ENCODE data around the gene NPC1. TPM values are rescaled to one million over a fixed set of nuclear protein-coding genes. Genes with fewer than 3 reads are reported as not detected.

NPC1 gene
- total RNA-seq, 1 experiment from 2014 or later: 39.6 TPM

- ChIA-PET CTCF (no interaction called here), POLR2A (ENCODE audit: unreplicated experiment) (interaction anchor here (0.6 kb wide), 1 partner anchor 286 kb away, joined by 3 read pairs; no protein-coding TSS in a partner anchor)
- Histone ChIP-seq H2AFZ (no peak overlapping the region), H3K9me3 (ENCODE audit: insufficient read depth, low read depth) (no peaks in the 10 kb centered on the region), H3K4me2 (no peak overlapping the region), H3F3A (ENCODE audit: insufficient read depth, low read depth) (peaks cover 42% of the 10 kb centered on the region), H3K9me2 (ENCODE audit: insufficient read depth) (no peaks in the 10 kb centered on the region), H3K27ac (no peak overlapping the region), H4K20me1 (ENCODE audit: insufficient read depth) (no peaks in the 10 kb centered on the region), H3K4me3 (no peak overlapping the region), H3K27me3 (ENCODE audit: insufficient read depth, low read depth) (no peaks in the 10 kb centered on the region), H3K79me2 (ENCODE audit: low read depth) (no peaks in the 10 kb centered on the region), H3K4me1 (replicated peaks; ENCODE audit: insufficient read depth) (peaks cover 57% of the 10 kb centered on the region), H3K36me3 (ENCODE audit: low read depth) (no peaks in the 10 kb centered on the region)
- TF ChIP-seq CTCF (conservative IDR thresholded peaks at IDR 0.05): no peak
- TF ChIP-seq EZH2 (IDR thresholded peaks at IDR 0.05; ENCODE audit: low read depth): no peak
- no peak for DNase-seq
- intact Hi-C loops (cut with micrococcal nuclease; ENCODE audit: unreplicated experiment): no loop called here
- BruUV-seq (replicated peaks): no TSS peak
These were observed 45.4 kb upstream of the NPC1 start for GRCh38 chr18:23631746-23632145.

GRCh38 chr18:23631312-23631711 lies 45.0 kb upstream of the NPC1 start:
- Histone ChIP-seq H3K36me3 (ENCODE audit: low read depth) (no peaks in the 10 kb centered on the region), H4K20me1 (ENCODE audit: insufficient read depth) (no peaks in the 10 kb centered on the region), H3K4me1 (replicated peaks; ENCODE audit: insufficient read depth) (peaks cover 57% of the 10 kb centered on the region), H2AFZ (no peak overlapping the region), H3K4me2 (no peak overlapping the region), H3F3A (ENCODE audit: insufficient read depth, low read depth) (peaks cover 45% of the 10 kb centered on the region), H3K9me3 (ENCODE audit: insufficient read depth, low read depth) (no peaks in the 10 kb centered on the region), H3K27ac (no peak overlapping the region), H3K79me2 (ENCODE audit: low read depth) (no peaks in the 10 kb centered on the region), H3K4me3 (no peak overlapping the region), H3K27me3 (ENCODE audit: insufficient read depth, low read depth) (no peaks in the 10 kb centered on the region), H3K9me2 (ENCODE audit: insufficient read depth) (no peaks in the 10 kb centered on the region)
- BruUV-seq (replicated peaks): no TSS peak
- CTCF ChIA-PET: interaction anchor here (0.6 kb wide), 1 partner anchor 9 kb away, joined by 4 read pairs; no protein-coding TSS in a partner anchor
- intact Hi-C loops (cut with micrococcal nuclease; ENCODE audit: unreplicated experiment): no loop called here
- POLR2A ChIA-PET (ENCODE audit: unreplicated experiment): no interaction called here
- no peak for DNase-seq
- TF ChIP-seq EZH2 (IDR thresholded peaks at IDR 0.05; ENCODE audit: low read depth) (no peak), CTCF (conservative IDR thresholded peaks at IDR 0.05) (no peak)

GRCh38 chr18:23629444-23629946 lies 43.2 kb upstream of the NPC1 start:
- 0 out of 2 replicates have a peak overlapping the region, but pooled peaks have one; percentile 41 for H3K27ac ChIP-seq
- H3K4me3 ChIP-seq: no peak overlapping the region
- no peaks in the 10 kb centered on the region for H4K20me1 ChIP-seq (ENCODE audit: insufficient read depth)
- POLR2A ChIA-PET (ENCODE audit: unreplicated experiment): interaction anchor here (0.6 kb wide), 1 partner anchor 591 kb away, joined by 3 read pairs; no protein-coding TSS in a partner anchor
- H3K4me1 ChIP-seq (replicated peaks; ENCODE audit: insufficient read depth): peaks cover 57% of the 10 kb centered on the region
- H2AFZ ChIP-seq: no peak overlapping the region
- H3K4me2 ChIP-seq: peak overlapping the region; percentile 23; the same call in 1 of the 2 replicates
- H3K9me2 ChIP-seq (ENCODE audit: insufficient read depth): no peaks in the 10 kb centered on the region
- TF ChIP-seq EZH2 (IDR thresholded peaks at IDR 0.05; ENCODE audit: low read depth) (no peak), CTCF (conservative IDR thresholded peaks at IDR 0.05) (no peak)
- peaks cover 40% of the 10 kb centered on the region for H3F3A ChIP-seq (ENCODE audit: insufficient read depth, low read depth)
- CTCF ChIA-PET: interaction anchor here (0.6 kb wide), 1 partner anchor 39 kb away, joined by 3 read pairs; no protein-coding TSS in a partner anchor
- peak in 1 of 2 experiments; percentile 71 for DNase-seq
- BruUV-seq (replicated peaks): no TSS peak
- H3K9me3 ChIP-seq (ENCODE audit: insufficient read depth, low read depth): no peaks in the 10 kb centered on the region
- no peaks in the 10 kb centered on the region for H3K79me2 ChIP-seq (ENCODE audit: low read depth)
- H3K36me3 ChIP-seq (ENCODE audit: low read depth): no peaks in the 10 kb centered on the region
- no peaks in the 10 kb centered on the region for H3K27me3 ChIP-seq (ENCODE audit: insufficient read depth, low read depth)
- intact Hi-C loops (cut with micrococcal nuclease; ENCODE audit: unreplicated experiment): loop anchor here (5.0 kb wide), 1 partner anchor 33 kb away; the partner anchor contains the start of gene ANKRD29

Data from PC-9 (cell line).